GM10266 (cell line): ENCODE results near the gene NINJ2.
"Not testable (repeated sequence)": the region's sequence is repeated elsewhere in the genome, so short reads cannot be mapped to it uniquely, and the experiment has no call there.

Experiments used
- DNase-seq: peaks from one replicate; pipeline ENCODE4 v3.0.0; 2012; ENCODE audit errors: extremely low spot score
- TF ChIP-seq, protein P1 (sequence below): IDR thresholded peaks from 2 replicates; pipeline ENCODE4 v1.5.1; 2012; ENCODE audit warnings: mild to moderate bottlenecking, low read depth; ENCODE audit not compliant: control insufficient read depth, insufficient read depth; ENCODE audit errors: missing control alignments

The NINJ2 gene

DNA sequence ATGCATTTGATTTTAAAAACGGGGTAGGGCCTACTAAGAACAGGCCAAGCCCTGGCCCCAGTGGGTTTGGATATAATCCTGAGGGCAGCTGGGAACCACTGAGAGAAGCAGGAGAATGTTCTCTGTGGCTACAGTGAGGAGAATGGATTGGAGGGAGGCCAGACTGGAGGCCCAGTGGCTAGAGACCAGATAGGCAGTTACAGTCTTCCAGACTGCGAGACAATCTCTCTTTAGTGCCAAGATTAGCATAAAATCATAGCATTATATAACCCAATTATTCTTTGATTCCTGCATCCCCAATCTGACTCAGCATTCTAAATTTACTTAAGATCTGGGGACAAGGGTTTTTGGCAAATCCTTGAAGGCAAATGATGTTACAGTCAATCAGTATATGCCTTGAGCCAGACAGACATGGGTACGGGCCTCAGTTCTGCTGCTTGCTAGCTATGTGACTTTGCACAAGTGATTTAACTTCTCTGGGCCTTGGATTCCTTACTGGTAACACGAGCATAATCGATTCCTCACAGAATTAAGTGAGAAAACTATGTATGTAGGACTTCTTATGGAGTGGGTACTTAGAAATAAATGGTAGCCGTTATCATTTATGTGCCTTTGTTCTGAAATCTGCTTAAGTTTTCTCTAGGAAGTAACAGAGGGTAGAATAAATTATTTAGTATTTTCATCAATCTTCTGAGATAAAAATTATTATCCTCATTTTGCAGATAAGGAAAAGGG is 18.3 kb downstream of the NINJ2 start:
- DNase-seq: no peak
- TF ChIP-seq, protein P1, sequence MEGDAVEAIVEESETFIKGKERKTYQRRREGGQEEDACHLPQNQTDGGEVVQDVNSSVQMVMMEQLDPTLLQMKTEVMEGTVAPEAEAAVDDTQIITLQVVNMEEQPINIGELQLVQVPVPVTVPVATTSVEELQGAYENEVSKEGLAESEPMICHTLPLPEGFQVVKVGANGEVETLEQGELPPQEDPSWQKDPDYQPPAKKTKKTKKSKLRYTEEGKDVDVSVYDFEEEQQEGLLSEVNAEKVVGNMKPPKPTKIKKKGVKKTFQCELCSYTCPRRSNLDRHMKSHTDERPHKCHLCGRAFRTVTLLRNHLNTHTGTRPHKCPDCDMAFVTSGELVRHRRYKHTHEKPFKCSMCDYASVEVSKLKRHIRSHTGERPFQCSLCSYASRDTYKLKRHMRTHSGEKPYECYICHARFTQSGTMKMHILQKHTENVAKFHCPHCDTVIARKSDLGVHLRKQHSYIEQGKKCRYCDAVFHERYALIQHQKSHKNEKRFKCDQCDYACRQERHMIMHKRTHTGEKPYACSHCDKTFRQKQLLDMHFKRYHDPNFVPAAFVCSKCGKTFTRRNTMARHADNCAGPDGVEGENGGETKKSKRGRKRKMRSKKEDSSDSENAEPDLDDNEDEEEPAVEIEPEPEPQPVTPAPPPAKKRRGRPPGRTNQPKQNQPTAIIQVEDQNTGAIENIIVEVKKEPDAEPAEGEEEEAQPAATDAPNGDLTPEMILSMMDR: no peak

DNA sequence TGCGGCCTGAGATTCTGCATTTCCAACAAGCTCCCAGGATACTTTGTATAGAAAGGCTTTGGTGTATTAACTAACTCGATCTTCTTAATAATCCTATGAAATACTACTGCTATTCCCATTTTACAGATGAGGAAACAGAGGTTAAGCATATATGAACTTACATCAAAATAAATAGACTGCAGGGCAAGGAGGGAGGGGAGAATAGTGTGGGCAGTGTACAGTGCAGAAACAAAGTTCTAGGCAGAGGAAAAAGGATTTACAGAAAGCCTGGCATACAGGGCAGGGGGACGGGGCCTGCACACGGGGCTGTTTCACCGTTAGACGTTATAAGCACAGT is 19.0 kb downstream of the NINJ2 start:
- TF ChIP-seq, protein P1: no peak
- DNase-seq: no peak

DNA sequence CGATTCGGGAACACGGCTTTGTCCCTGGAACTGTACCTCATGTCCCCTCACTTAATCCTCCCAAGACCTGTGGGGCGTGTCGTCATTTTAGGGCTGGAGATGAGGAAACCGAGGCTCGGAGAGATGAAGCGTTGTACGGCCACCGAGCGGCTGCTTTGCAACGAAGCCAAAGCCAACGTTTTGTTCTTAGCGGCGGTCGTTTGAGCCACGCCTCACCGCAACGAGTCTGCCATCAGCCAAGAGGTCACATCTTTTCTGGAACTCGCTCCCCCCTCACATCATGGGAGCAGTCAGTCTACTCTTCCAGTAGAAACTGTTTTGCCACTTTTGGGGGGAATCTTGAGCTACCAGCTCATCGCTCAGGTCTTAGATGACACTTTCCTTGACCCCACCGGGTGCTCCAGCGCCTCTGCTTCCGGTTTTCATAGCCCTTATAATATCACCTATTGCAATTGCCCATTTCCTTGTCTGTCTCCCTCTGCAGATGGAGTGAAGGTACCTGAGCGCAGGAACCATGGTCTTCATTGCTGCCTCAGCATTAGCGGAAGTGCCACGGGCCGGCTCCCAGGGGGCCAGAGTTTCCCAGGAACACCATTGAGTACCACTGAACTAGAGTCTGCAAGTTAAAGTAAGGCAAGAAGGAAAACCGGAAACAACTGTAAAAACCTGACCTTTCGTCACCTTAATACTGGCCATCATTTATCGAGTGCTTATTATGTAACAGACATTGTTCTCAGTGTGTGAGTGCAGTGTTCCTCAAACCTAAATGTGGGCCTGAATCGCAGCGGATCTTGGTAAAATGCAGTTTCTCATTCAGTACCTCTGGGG is 19.6 kb downstream of the NINJ2 start:
- TF ChIP-seq, protein P1: no peak
- no peak for DNase-seq

DNA sequence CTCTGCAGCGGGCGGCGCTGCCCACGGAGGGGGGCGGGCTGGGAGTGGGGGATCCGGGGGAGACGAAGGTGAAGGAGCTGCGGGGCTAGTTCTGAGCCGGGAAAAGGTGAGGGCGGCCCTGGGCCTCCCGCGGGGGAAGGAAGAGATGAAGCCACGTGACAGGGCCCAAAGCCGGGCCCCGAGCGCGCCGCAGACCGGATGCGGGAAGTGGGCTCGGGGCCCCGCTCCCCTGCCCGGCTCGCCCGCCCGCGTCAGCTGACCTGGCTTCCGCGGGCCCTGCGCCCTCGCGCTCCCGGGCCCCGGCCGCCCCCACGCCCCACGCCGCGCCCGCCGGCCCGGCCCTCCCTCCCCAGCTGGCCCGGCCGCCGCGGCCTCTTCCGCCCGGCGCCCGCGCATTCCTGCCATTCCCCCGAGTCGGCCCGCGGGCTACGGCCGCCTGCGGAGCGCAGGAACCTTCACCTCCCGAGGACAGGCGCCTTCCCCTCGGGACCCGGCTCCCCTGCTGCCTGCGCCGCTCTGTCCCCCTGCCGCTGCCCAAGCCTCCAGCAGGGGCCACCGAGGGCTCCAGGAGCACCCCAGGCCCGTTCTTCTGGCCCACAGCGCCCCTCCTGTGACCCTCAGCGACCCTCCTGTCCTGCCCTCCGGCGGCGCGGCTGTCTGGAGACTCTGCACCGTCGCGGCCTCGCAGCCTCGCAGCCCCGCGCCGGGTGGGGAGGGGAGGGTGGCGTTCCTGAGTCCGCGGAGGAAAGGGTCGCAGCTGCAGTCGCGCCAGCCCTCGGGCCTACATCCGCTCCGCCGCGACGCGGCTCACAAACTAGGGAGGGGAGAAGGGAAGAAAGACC is 20.4 kb downstream of the NINJ2 start:
- TF ChIP-seq, protein P1: peak; percentile 36
- peak; percentile 90 for DNase-seq

DNA sequence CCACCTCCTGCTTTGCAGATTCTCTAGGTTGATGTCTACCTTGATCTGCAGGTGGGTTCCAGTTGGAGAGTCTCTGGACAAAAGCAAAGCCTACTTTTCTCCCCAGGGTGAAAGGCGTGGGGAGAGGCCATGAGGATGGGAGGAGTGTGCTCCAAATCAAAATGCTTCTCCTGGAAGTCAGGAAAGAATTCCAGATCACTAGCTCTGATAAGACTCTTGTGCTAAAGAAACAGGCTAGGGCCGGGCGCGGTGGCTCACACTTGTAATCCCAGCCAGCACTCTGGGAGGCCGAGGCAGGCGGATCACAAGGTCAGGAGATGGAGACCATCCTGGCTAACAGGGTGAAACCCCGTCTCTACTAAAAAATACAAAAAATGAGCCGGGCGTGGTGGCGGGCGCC is 21.9 kb downstream of the NINJ2 start:
- not testable (repeated sequence) for DNase-seq

DNA sequence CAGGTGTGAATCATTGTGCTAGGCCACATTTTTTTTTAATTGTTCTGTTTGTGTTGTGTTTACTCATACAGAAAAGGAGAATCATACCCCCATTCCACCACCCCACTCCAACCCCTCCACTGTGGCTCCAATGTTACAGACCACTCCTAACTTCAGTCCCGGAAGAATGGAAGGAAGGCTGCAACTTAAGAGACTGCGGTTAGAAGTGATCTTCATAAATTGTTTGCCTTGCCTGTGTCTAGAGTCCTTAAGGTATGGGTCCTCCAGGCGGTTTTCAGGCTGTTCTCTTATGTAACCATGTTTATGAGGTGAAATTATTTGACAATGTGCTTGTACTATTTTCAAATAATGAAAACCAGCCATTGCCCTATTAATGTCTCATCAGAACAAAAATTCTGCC is 22.5 kb downstream of the NINJ2 start:
- TF ChIP-seq, protein P1: no peak
- DNase-seq: no peak

DNA sequence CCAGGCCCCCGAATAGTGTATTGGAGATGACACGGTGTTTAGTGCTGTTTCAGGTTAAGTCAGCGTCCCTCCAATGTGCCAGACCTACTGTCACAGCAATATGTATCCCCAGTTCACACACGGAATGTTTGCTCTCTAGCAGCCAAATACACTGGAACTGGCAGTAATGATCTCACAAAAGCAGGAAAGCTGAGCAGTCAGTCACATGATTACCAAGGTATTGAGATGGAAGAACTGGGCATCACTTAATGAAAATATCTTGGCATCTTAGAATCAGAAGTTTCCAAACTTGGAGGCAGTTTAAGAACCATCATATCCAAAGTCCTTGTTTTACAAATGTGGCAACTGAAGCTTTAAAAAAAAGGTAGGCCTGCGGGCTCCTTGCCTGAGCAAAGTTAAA is 23.3 kb downstream of the NINJ2 start:
- TF ChIP-seq, protein P1: no peak
- DNase-seq: no peak
